IMR-90 (cell line): Measurements from ENCODE around the gene ANTXR1. TPM values are rescaled to one million over a fixed set of nuclear protein-coding genes. Genes with fewer than 3 reads are reported as not detected.
A peak's percentile ranks its signal among the peaks of the same experiment; 100 is the strongest.

Source experiments
- ATAC-seq: fragments of 200-7000 bp; cut with Tn5 transposase; 2 replicates; pipeline ENCODE4 v1.9.1; 2020; ENCODE audit warnings: low read depth, mild to moderate bottlenecking, moderate library complexity
- BruUV-seq: library from RNA; stranded (reverse); fragments of 400-500 nt; replicated peaks from 2 replicates; lab custom pipeline; 2021; lab: Mats Ljungman, UMichigan
- CTCF ChIA-PET: fragments of 300-600 bp; formaldehyde crosslinking; extraction: SDS; loops from one replicate; lab custom pipeline; 2021; ENCODE audit warnings: antibody characterized with exemption; lab: Yijun Ruan, JAX
- POLR2A ChIA-PET: fragments of 300-600 bp; sonication (Branson Sonifier 250); formaldehyde crosslinking; loops from one replicate; lab custom pipeline; 2022; ENCODE audit warnings: antibody characterized with exemption; ENCODE audit not compliant: unreplicated experiment; lab: Charles Lee
- DNase-seq: peaks from one replicate; pipeline ENCODE4 v3.0.0; 2013
- H2AFZ ChIP-seq: replicated peaks from 2 replicates; pipeline ENCODE3; 2013; ENCODE audit warnings: low read length, mild to moderate bottlenecking; ENCODE audit not compliant: poor library complexity
- H2AK5ac ChIP-seq: 2 replicates; pipeline ENCODE4 v1.6.1; 2013; ENCODE audit warnings: low read depth, low read length, inconsistent platforms
- H2AK9ac ChIP-seq: replicated peaks from 2 replicates; pipeline ENCODE3; 2013; ENCODE audit warnings: mild to moderate bottlenecking, low read depth, low read length, moderate library complexity; ENCODE audit not compliant: poor library complexity
- H2BK120ac ChIP-seq: 2 replicates; pipeline ENCODE4 v1.6.1; 2013; ENCODE audit warnings: low read depth, low read length, inconsistent platforms
- H2BK15ac ChIP-seq: 3 replicates; pipeline ENCODE4 v1.6.1; 2013; ENCODE audit warnings: low read depth, low read length, inconsistent platforms
- H2BK20ac ChIP-seq: 2 replicates; pipeline ENCODE4 v1.6.1; 2013; ENCODE audit warnings: low read depth, mild to moderate bottlenecking, inconsistent platforms, low read length, moderate library complexity
- H2BK5ac ChIP-seq: 2 replicates; pipeline ENCODE4 v1.6.1; 2013; ENCODE audit warnings: mild to moderate bottlenecking, low read depth, low read length, inconsistent platforms; ENCODE audit not compliant: poor library complexity, severe bottlenecking
- H3K14ac ChIP-seq: replicated peaks from 2 replicates; pipeline ENCODE4 v1.6.1; 2013; ENCODE audit warnings: low read depth, low read length, inconsistent platforms
- H3K18ac ChIP-seq: 2 replicates; pipeline ENCODE4 v1.6.1; 2013; ENCODE audit warnings: low read depth, low read length, control low read depth
- H3K23ac ChIP-seq: 2 replicates; pipeline ENCODE4 v1.6.1; 2013; ENCODE audit warnings: low read depth, low read length, inconsistent platforms
- H3K27ac ChIP-seq: 2 replicates; pipeline ENCODE4 v1.5.1; 2013; ENCODE audit warnings: mild to moderate bottlenecking, control low read depth, low read length; ENCODE audit not compliant: insufficient read depth
- H3K27me3 ChIP-seq: 2 replicates; pipeline ENCODE4 v1.6.1; 2013; ENCODE audit warnings: low read length; ENCODE audit not compliant: control insufficient read depth, insufficient read depth
- H3K36me3 ChIP-seq: 2 replicates; pipeline ENCODE4 v1.6.1; 2013; ENCODE audit warnings: low read length, mixed read lengths; ENCODE audit not compliant: control insufficient read depth, insufficient read depth
- H3K4ac ChIP-seq: 2 replicates; pipeline ENCODE4 v1.6.1; 2013; ENCODE audit warnings: low read depth, low read length, inconsistent platforms
- H3K4me1 ChIP-seq: 2 replicates; pipeline ENCODE4 v1.6.1; 2013; ENCODE audit warnings: low read length, mixed read lengths; ENCODE audit not compliant: control insufficient read depth, insufficient read depth
- H3K4me2 ChIP-seq: 2 replicates; pipeline ENCODE4 v1.6.1; 2013; ENCODE audit warnings: low read depth, mild to moderate bottlenecking, control low read depth, low read length, moderate library complexity
- H3K4me3 ChIP-seq: 2 replicates; pipeline ENCODE4 v1.5.1; 2013; ENCODE audit warnings: low read depth, mild to moderate bottlenecking, control low read depth, low read length, moderate library complexity; ENCODE audit not compliant: insufficient read depth
- H3K56ac ChIP-seq: 2 replicates; pipeline ENCODE4 v1.6.1; 2013; ENCODE audit warnings: low read length, inconsistent platforms; ENCODE audit not compliant: insufficient read depth; ENCODE audit errors: extremely low read depth
- H3K79me1 ChIP-seq, 2 experiments: 2 replicates each; pipeline ENCODE4 v1.6.1; 2013; ENCODE audit warnings: low read length in 2 of 2, inconsistent platforms in 1 of 2, low read depth in 1 of 2
- H3K9ac ChIP-seq: 2 replicates; pipeline ENCODE4 v1.6.1; 2013; ENCODE audit warnings: low read depth, low read length, control low read depth
- H3K9me1 ChIP-seq: 2 replicates; pipeline ENCODE4 v1.6.1; 2013; ENCODE audit warnings: low read length, inconsistent platforms; ENCODE audit not compliant: insufficient read depth
- H3K9me3 ChIP-seq: 2 replicates; pipeline ENCODE4 v1.6.1; 2013; ENCODE audit warnings: low read length; ENCODE audit not compliant: control insufficient read depth, insufficient read depth
- H4K20me1 ChIP-seq: 2 replicates; pipeline ENCODE4 v1.6.1; 2013; ENCODE audit warnings: low read length, inconsistent platforms; ENCODE audit not compliant: insufficient read depth
- H4K5ac ChIP-seq: 2 replicates; pipeline ENCODE4 v1.6.1; 2013; ENCODE audit warnings: mild to moderate bottlenecking, low read depth, low read length, control low read depth
- H4K8ac ChIP-seq, 2 experiments: 2 replicates each; pipeline ENCODE4 v1.6.1; 2013; ENCODE audit warnings: low read depth in 2 of 2, low read length in 2 of 2, control low read depth in 1 of 2, inconsistent platforms in 1 of 2
- H4K91ac ChIP-seq: 2 replicates; pipeline ENCODE4 v1.6.1; 2013; ENCODE audit warnings: low read depth, low read length, inconsistent platforms; ENCODE audit not compliant: insufficient read depth
- BHLHE40 ChIP-seq: fragments of 150-350 bp; IDR thresholded peaks from 2 replicates; pipeline ENCODE4 v1.6.1; 2016; ENCODE audit warnings: mild to moderate bottlenecking, low read depth, low read length
- MAFK ChIP-seq: IDR thresholded peaks from 2 replicates; pipeline ENCODE4 v1.6.1; 2012; ENCODE audit warnings: low read depth, low read length, improper control_type of control experiment
- MAZ ChIP-seq: IDR thresholded peaks from 2 replicates; pipeline ENCODE4 v1.6.1; 2012; ENCODE audit warnings: low read depth, mild to moderate bottlenecking, low read length, improper control_type of control experiment, moderate library complexity, borderline replicate concordance
- MXI1 ChIP-seq: IDR thresholded peaks from 2 replicates; pipeline ENCODE4 v1.6.1; 2012; ENCODE audit warnings: low read depth, mild to moderate bottlenecking, low read length, moderate library complexity, borderline replicate concordance
- NFE2L2 ChIP-seq: fragments of 150-350 bp; IDR thresholded peaks from 2 replicates; pipeline ENCODE4 v1.6.1; 2016; ENCODE audit warnings: low read depth, mild to moderate bottlenecking, low read length
- POLR2A ChIP-seq: IDR thresholded peaks from 2 replicates; pipeline ENCODE4 v1.6.1; 2012; ENCODE audit warnings: mild to moderate bottlenecking, low read depth, low read length
- RCOR1 ChIP-seq: IDR thresholded peaks from 2 replicates; pipeline ENCODE4 v1.6.1; 2012; ENCODE audit warnings: mild to moderate bottlenecking, low read length, improper control_type of control experiment; ENCODE audit not compliant: insufficient replicate concordance
- RFX5 ChIP-seq: IDR thresholded peaks from 2 replicates; pipeline ENCODE4 v1.8.0; 2012; ENCODE audit warnings: low read depth, mild to moderate bottlenecking, low read length, moderate library complexity
- SMC3 ChIP-seq: fragments of 150-350 bp; IDR thresholded peaks from 2 replicates; pipeline ENCODE4 v1.6.1; 2016; ENCODE audit warnings: low read depth, mild to moderate bottlenecking, antibody characterized with exemption, low read length, moderate library complexity
- dilution Hi-C: fragments of 300-500 bp; cut with HindIII; formaldehyde crosslinking; loops from one replicate; pipeline ENCODE4 v1.14.3; 2018; ENCODE audit warnings: low sequenced_read_pairs; ENCODE audit not compliant: unreplicated experiment
- in situ Hi-C: fragments of 300-500 bp; cut with MboI; formaldehyde crosslinking; loops from 3 replicates; pipeline ENCODE4 v1.14.3; 2019; ENCODE audit warnings: low sequenced_read_pairs, inconsistent platforms, mixed read lengths
- intact Hi-C: fragments of 100-400 bp; cut with micrococcal nuclease; formaldehyde crosslinking; loops from 2 replicates; pipeline ENCODE4 v1.10.0; 2022
- polyA plus RNA-seq, 3 experiments: library from polyadenylated mRNA; depleted of rRNA; stranded (reverse); fragments of >200 nt; gene quantifications; 2 replicates each; pipeline ENCODE4 v1.2.3, GENCODE V29; 2012; ENCODE audit warnings: low replicate concordance in 1 of 3
- total RNA-seq: library from RNA; depleted of rRNA; stranded (reverse); fragments of >200 nt; gene quantifications from 2 replicates; pipeline ENCODE4 v1.2.3, GENCODE V29; 2012
- TF ChIP-seq, protein P1 (sequence below): fragments of 150-350 bp; IDR thresholded peaks from 2 replicates; pipeline ENCODE4 v1.6.1; 2017; ENCODE audit warnings: mild to moderate bottlenecking, antibody characterized with exemption, low read length, low read depth
- TF ChIP-seq, protein P2 (sequence below): fragments of 150-350 bp; IDR thresholded peaks from 2 replicates; pipeline ENCODE4 v1.6.1; 2016; ENCODE audit warnings: low read depth, mild to moderate bottlenecking, low read length, moderate library complexity, borderline replicate concordance

ANTXR1 gene
- total and polyA plus RNA-seq, 2 of the 4 experiments (the other 2 are of a cell fraction): 27.2 to 36.9 TPM

DNA sequence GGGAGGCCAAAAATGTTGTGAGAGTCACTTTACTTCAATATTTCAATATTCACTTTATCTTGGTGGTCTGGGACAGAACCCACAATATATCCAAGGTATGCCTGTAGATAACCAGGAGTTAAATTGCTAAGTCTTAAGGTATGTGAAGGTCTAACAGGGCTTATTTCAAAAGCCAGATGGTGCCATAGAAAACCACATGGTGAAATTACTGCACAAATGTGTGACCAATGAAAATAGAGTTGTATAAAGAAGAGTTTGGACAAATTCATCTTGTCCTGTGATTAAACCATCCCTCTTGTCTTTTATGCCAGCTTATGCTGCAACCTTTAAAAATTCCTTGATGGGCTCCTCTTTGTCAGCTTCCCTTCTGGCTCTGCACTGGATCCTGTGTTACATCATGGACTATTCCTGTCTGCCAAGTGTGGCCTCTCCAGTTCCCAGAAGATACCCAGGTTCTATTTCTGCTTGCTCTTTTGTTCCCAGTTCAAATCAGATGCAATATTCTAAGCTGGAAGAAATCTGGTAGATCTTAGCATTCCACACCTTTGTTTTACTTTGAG, 46.8 kb downstream of the ANTXR1 start:
- POLR2A ChIA-PET: no interaction called here

More for the DNA sequence above, 46.8 kb downstream of the ANTXR1 start:
- no TSS peak for BruUV-seq
- peaks cover 6% of the 10 kb centered on the region; the same call in 1 of the 2 replicates for H4K20me1 ChIP-seq
- no peak overlapping the region for H3K4ac ChIP-seq
- no peak overlapping the region for H2AFZ ChIP-seq
- no peak overlapping the region for H2AK9ac ChIP-seq
- H4K5ac ChIP-seq: no peak overlapping the region
- H3K9ac ChIP-seq: no peak overlapping the region
- H2BK120ac ChIP-seq: no peak overlapping the region
- H4K8ac ChIP-seq: no peak overlapping the region
- H3K4me3 ChIP-seq: no peak overlapping the region
- no peak overlapping the region for H2BK5ac ChIP-seq
- H2AK5ac ChIP-seq: no peak overlapping the region
- no peak overlapping the region for H3K56ac ChIP-seq
- H2BK15ac ChIP-seq: no peak overlapping the region
- peaks cover 16% of the 10 kb centered on the region for H3K36me3 ChIP-seq
- H3K14ac ChIP-seq: no peak overlapping the region
- H3K23ac ChIP-seq: no peak overlapping the region
- H3K4me2 ChIP-seq: no peak overlapping the region
- H3K18ac ChIP-seq: peak overlapping the region; percentile 3; the same call in 1 of the 2 replicates
- peaks cover 2% of the 10 kb centered on the region; the same call in 1 of the 2 replicates for H3K9me3 ChIP-seq
- DNase-seq (peak; percentile 10), ATAC-seq (no peak)
- H2BK20ac ChIP-seq: no peak overlapping the region
- dilution Hi-C loops: no loop called here
- TF ChIP-seq MAFK (no peak), SMC3 (no peak), BHLHE40 (no peak), MXI1 (no peak), RFX5 (no peak), RCOR1 (no peak), MAZ (no peak), NFE2L2 (no peak), POLR2A (no peak)
- TF ChIP-seq, protein P1, sequence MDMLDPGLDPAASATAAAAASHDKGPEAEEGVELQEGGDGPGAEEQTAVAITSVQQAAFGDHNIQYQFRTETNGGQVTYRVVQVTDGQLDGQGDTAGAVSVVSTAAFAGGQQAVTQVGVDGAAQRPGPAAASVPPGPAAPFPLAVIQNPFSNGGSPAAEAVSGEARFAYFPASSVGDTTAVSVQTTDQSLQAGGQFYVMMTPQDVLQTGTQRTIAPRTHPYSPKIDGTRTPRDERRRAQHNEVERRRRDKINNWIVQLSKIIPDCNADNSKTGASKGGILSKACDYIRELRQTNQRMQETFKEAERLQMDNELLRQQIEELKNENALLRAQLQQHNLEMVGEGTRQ: no peak
- TF ChIP-seq, protein P2, sequence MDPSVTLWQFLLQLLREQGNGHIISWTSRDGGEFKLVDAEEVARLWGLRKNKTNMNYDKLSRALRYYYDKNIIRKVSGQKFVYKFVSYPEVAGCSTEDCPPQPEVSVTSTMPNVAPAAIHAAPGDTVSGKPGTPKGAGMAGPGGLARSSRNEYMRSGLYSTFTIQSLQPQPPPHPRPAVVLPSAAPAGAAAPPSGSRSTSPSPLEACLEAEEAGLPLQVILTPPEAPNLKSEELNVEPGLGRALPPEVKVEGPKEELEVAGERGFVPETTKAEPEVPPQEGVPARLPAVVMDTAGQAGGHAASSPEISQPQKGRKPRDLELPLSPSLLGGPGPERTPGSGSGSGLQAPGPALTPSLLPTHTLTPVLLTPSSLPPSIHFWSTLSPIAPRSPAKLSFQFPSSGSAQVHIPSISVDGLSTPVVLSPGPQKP: no peak
- no peak overlapping the region for H3K27ac ChIP-seq
- intact Hi-C loops: no loop called here
- H3K4me1 ChIP-seq: peaks cover 17% of the 10 kb centered on the region
- no peaks in the 10 kb centered on the region for H3K27me3 ChIP-seq
- CTCF ChIA-PET: no interaction called here
- peaks cover 53 to 59% of the 10 kb centered on the region in 2 experiments for H3K79me1 ChIP-seq
- in situ Hi-C loops: no loop called here
- H4K91ac ChIP-seq: no peak overlapping the region
- H3K9me1 ChIP-seq: peaks cover 12% of the 10 kb centered on the region
